Activated CD4-positive, alpha-beta T cell treated with anti-CD3 and anti-CD28 coated beads, Interleukin-2, amount 10 ng/mL, durations not matched to agents 24 days and 14 days (primary cell): ENCODE data around the gene BOLA3. TPM values are rescaled to one million over a fixed set of nuclear protein-coding genes. Genes with fewer than 3 reads are reported as not detected.
"Not testable (repeated sequence)": the region's sequence is repeated elsewhere in the genome, so short reads cannot be mapped to it uniquely, and the experiment has no call there.

ENCODE experiments used
- DNase-seq: peaks from one replicate; pipeline ENCODE4 v3.0.0; 2022
- H3K27ac Mint-ChIP-seq: one replicate; pipeline ENCODE4 v1.8.0; 2022; ENCODE audit warnings: mild to moderate bottlenecking, mixed read lengths
- H3K27me3 Mint-ChIP-seq: one replicate; pipeline ENCODE4 v1.8.0; 2022; ENCODE audit warnings: mixed read lengths
- H3K36me3 Mint-ChIP-seq: one replicate; pipeline ENCODE4 v1.8.0; 2022; ENCODE audit warnings: low read depth, mild to moderate bottlenecking, mixed read lengths
- H3K4me1 Mint-ChIP-seq: one replicate; pipeline ENCODE4 v1.8.0; 2021; ENCODE audit warnings: mixed read lengths
- H3K4me3 Mint-ChIP-seq: one replicate; pipeline ENCODE4 v1.8.0; 2022; ENCODE audit warnings: mild to moderate bottlenecking, moderate library complexity, mixed read lengths
- H3K9me3 Mint-ChIP-seq: one replicate; pipeline ENCODE4 v1.8.0; 2021; ENCODE audit warnings: mixed read lengths
- intact Hi-C: fragments of 100-400 bp; cut with micrococcal nuclease; formaldehyde crosslinking; loops from one replicate; pipeline ENCODE4 v1.15.1; 2023
- total RNA-seq: library from RNA; stranded (reverse); gene quantifications from 2 replicates; pipeline ENCODE4 v1.2.3, GENCODE V29; 2022

Gene BOLA3
- total RNA-seq: 100 and 103 TPM in 2 replicates

- Mint-ChIP-seq H3K9me3 (no peaks in the 10 kb centered on the region), H3K27me3 (no peaks in the 10 kb centered on the region), H3K4me3 (no peak within 1 kb of the TSS), H3K27ac (no peak within 1 kb of the TSS), H3K4me1 (peaks cover 2% of the 10 kb centered on the region), H3K36me3 (peaks cover 26% of the 10 kb centered on the region)
- intact Hi-C loops: loop anchor here (1.0 to 10.0 kb wide), 8 partner anchors 27 to 413 kb away; partner anchors contain the start of genes C2orf81, DGUOK, MOB1A and MTHFD2
- peak; percentile 96 for DNase-seq
Observed at GRCh38 chr2:74147727-74148456, at the start of gene BOLA3. Gene BOLA3 (minus strand): TSS chr2:74147912. CDS start chr2:74147874, 38 bp downstream.

GRCh38 chr2:74197049-74197448, 49.3 kb upstream of the BOLA3 start:
- no peak overlapping the region for H3K4me3 Mint-ChIP-seq

GRCh38 chr2:74194799-74195198, 47.1 kb upstream of the BOLA3 start:
- peaks cover 23% of the 10 kb centered on the region for H3K4me1 Mint-ChIP-seq
- no peak for DNase-seq
- intact Hi-C loops: loop anchor here (5.0 kb wide), 1 partner anchor 267 kb away; the partner anchor contains the start of gene DGUOK
- no peak overlapping the region for H3K27ac Mint-ChIP-seq
- peaks cover 11% of the 10 kb centered on the region for H3K36me3 Mint-ChIP-seq
- no peaks in the 10 kb centered on the region for H3K27me3 Mint-ChIP-seq
- no peak overlapping the region for H3K4me3 Mint-ChIP-seq
- H3K9me3 Mint-ChIP-seq: no peaks in the 10 kb centered on the region

More at GRCh38 chr2:74197049-74197448, 49.3 kb upstream of the BOLA3 start:
- no peaks in the 10 kb centered on the region for H3K27me3 Mint-ChIP-seq
- H3K9me3 Mint-ChIP-seq: no peaks in the 10 kb centered on the region
- intact Hi-C loops: loop anchor here (5.0 kb wide), 1 partner anchor 270 kb away; the partner anchor contains the start of gene DGUOK
- H3K4me1 Mint-ChIP-seq: peaks cover 36% of the 10 kb centered on the region
- H3K27ac Mint-ChIP-seq: peak overlapping the region; percentile 59
- no peak for DNase-seq
- H3K36me3 Mint-ChIP-seq: peaks cover 28% of the 10 kb centered on the region

- H3K27ac Mint-ChIP-seq: no peak overlapping the region
Observed at GRCh38 chr2:74191596-74192380, 44.1 kb upstream of the BOLA3 start.

GRCh38 chr2:74188696-74189095, 41.0 kb upstream of the BOLA3 start:
- no peaks in the 10 kb centered on the region for H3K27me3 Mint-ChIP-seq
- no peaks in the 10 kb centered on the region for H3K36me3 Mint-ChIP-seq
- peaks cover 40% of the 10 kb centered on the region for H3K4me1 Mint-ChIP-seq
- no peak overlapping the region for H3K27ac Mint-ChIP-seq
- peaks cover 5% of the 10 kb centered on the region for H3K9me3 Mint-ChIP-seq
- DNase-seq: no peak
- H3K4me3 Mint-ChIP-seq: no peak overlapping the region
- intact Hi-C loops: no loop called here

More at GRCh38 chr2:74191596-74192380, 44.1 kb upstream of the BOLA3 start:
- DNase-seq: no peak
- Mint-ChIP-seq H3K9me3 (no peaks in the 10 kb centered on the region), H3K27me3 (no peaks in the 10 kb centered on the region), H3K4me1 (peaks cover 19% of the 10 kb centered on the region), H3K4me3 (no peak overlapping the region), H3K36me3 (no peaks in the 10 kb centered on the region)
- intact Hi-C loops: no loop called here

GRCh38 chr2:74188018-74188601, 40.4 kb upstream of the BOLA3 start:
- H3K9me3 Mint-ChIP-seq: peaks cover 5% of the 10 kb centered on the region
- intact Hi-C loops: no loop called here
- peaks cover 40% of the 10 kb centered on the region for H3K4me1 Mint-ChIP-seq
- H3K4me3 Mint-ChIP-seq: no peak overlapping the region
- peak overlapping the region; percentile 66 for H3K27ac Mint-ChIP-seq
- DNase-seq: no peak
- no peaks in the 10 kb centered on the region for H3K36me3 Mint-ChIP-seq
- no peaks in the 10 kb centered on the region for H3K27me3 Mint-ChIP-seq

GRCh38 chr2:74186706-74187105, 39.0 kb upstream of the BOLA3 start:
- not testable (repeated sequence) for H3K27me3 Mint-ChIP-seq, DNase-seq, H3K9me3 Mint-ChIP-seq, H3K36me3 Mint-ChIP-seq
- peak overlapping the region; percentile 93 for H3K27ac Mint-ChIP-seq
- H3K4me3 Mint-ChIP-seq: peak overlapping the region; percentile 67
- intact Hi-C loops: loop anchor here (1.0 kb wide), 1 partner anchor 12 kb away; the partner anchor contains the start of gene MTHFD2
- H3K4me1 Mint-ChIP-seq: peaks cover 37% of the 10 kb centered on the region

- H3K36me3 Mint-ChIP-seq: no peaks in the 10 kb centered on the region
- H3K9me3 Mint-ChIP-seq: peaks cover 5% of the 10 kb centered on the region
- H3K27me3 Mint-ChIP-seq: no peaks in the 10 kb centered on the region
- H3K4me1 Mint-ChIP-seq: peaks cover 40% of the 10 kb centered on the region
- peak overlapping the region; percentile 67 for H3K4me3 Mint-ChIP-seq
- intact Hi-C loops: loop anchor here (1.0 kb wide), 1 partner anchor 12 kb away; the partner anchor contains the start of gene MTHFD2
- H3K27ac Mint-ChIP-seq: peak overlapping the region; percentile 93
- DNase-seq: peak; percentile 90
Observed at GRCh38 chr2:74186038-74186437, 38.3 kb upstream of the BOLA3 start.

GRCh38 chr2:74183878-74184277, 36.2 kb upstream of the BOLA3 start:
- H3K9me3 Mint-ChIP-seq: peaks cover 5% of the 10 kb centered on the region
- no peaks in the 10 kb centered on the region for H3K27me3 Mint-ChIP-seq
- H3K4me3 Mint-ChIP-seq: no peak overlapping the region
- H3K27ac Mint-ChIP-seq: peak overlapping the region; percentile 48
- H3K36me3 Mint-ChIP-seq: no peaks in the 10 kb centered on the region
- H3K4me1 Mint-ChIP-seq: peaks cover 42% of the 10 kb centered on the region
- intact Hi-C loops: no loop called here
- peak; percentile 53 for DNase-seq

- H3K27me3 Mint-ChIP-seq: no peaks in the 10 kb centered on the region
- DNase-seq: peak; percentile 64
- H3K27ac Mint-ChIP-seq: peak overlapping the region; percentile 86
- H3K36me3 Mint-ChIP-seq: peaks cover 6% of the 10 kb centered on the region
- H3K4me1 Mint-ChIP-seq: peaks cover 43% of the 10 kb centered on the region
- intact Hi-C loops: no loop called here
- H3K9me3 Mint-ChIP-seq: peaks cover 5% of the 10 kb centered on the region
- H3K4me3 Mint-ChIP-seq: peak overlapping the region; percentile 54
Observed at GRCh38 chr2:74181739-74182138, 34.0 kb upstream of the BOLA3 start.

GRCh38 chr2:74179063-74179865, 31.6 kb upstream of the BOLA3 start:
- H3K36me3 Mint-ChIP-seq: peaks cover 21% of the 10 kb centered on the region
- H3K9me3 Mint-ChIP-seq: no peaks in the 10 kb centered on the region
- no peaks in the 10 kb centered on the region for H3K27me3 Mint-ChIP-seq
- intact Hi-C loops: loop anchor here (5.0 kb wide), 1 partner anchor 213 kb away; no protein-coding TSS in a partner anchor
- H3K4me3 Mint-ChIP-seq: peak overlapping the region; percentile 84
- peaks cover 46% of the 10 kb centered on the region for H3K4me1 Mint-ChIP-seq
- no peak for DNase-seq
- H3K27ac Mint-ChIP-seq: peak overlapping the region; percentile 90

- intact Hi-C loops: loop anchor here (1.0 to 5.0 kb wide), 4 partner anchors 10 to 214 kb away; partner anchors contain the start of genes BOLA3 and MTHFD2
- peak within 1 kb of the TSS; percentile 90 for H3K27ac Mint-ChIP-seq
- peak; percentile 100 for DNase-seq
- H3K27me3 Mint-ChIP-seq: no peaks in the 10 kb centered on the region
- no peaks in the 10 kb centered on the region for H3K9me3 Mint-ChIP-seq
- peaks cover 22% of the 10 kb centered on the region for H3K36me3 Mint-ChIP-seq
- H3K4me3 Mint-ChIP-seq: peak within 1 kb of the TSS; percentile 84
- peaks cover 43% of the 10 kb centered on the region for H3K4me1 Mint-ChIP-seq
Observed at GRCh38 chr2:74178211-74179062, 30.7 kb upstream of the BOLA3 start, which contains the start of gene MOB1A. Gene MOB1A (minus strand): TSS chr2:74178879. CDS start chr2:74178674, 205 bp downstream.
